Amniotic stem cell (primary cell): ENCODE results near the gene C1orf198.

ENCODE experiments used
- DNase-seq: peaks from one replicate; lab custom pipeline; 2025; lab: John Stamatoyannopoulos, UW

Gene C1orf198

GRCh38 chr1:230867903-230868735 is at the start of gene C1orf198:
Gene C1orf198, minus strand, starts transcription at chr1:230868521. Its CDS starts 9 bp downstream, at chr1:230868512.
- DNase-seq = peak; percentile 45

GRCh38 chr1:230917284-230918135 is 49.2 kb upstream of the C1orf198 start:
- peak; percentile 30 for DNase-seq

GRCh38 chr1:230916587-230917283 is 48.4 kb upstream of the C1orf198 start:
- DNase-seq = no peak

GRCh38 chr1:230915078-230915477 is 46.8 kb upstream of the C1orf198 start:
- DNase-seq = no peak

GRCh38 chr1:230913496-230913895 is 45.2 kb upstream of the C1orf198 start:
- no peak for DNase-seq

GRCh38 chr1:230910755-230911117 is 42.4 kb upstream of the C1orf198 start:
- no peak for DNase-seq

- DNase-seq = no peak
These were observed 41.8 kb upstream of the C1orf198 start for GRCh38 chr1:230909974-230910754.

GRCh38 chr1:230907472-230908205 is 39.3 kb upstream of the C1orf198 start:
- DNase-seq = no peak

GRCh38 chr1:230906226-230906625 is 37.9 kb upstream of the C1orf198 start:
- no peak for DNase-seq

GRCh38 chr1:230905733-230906132 is 37.4 kb upstream of the C1orf198 start:
- no peak for DNase-seq

- DNase-seq = no peak
These were observed 34.1 kb upstream of the C1orf198 start for GRCh38 chr1:230902349-230902923.

- no peak for DNase-seq
These were observed 33.4 kb upstream of the C1orf198 start for GRCh38 chr1:230901671-230902070.

- DNase-seq = no peak
These were observed 32.7 kb upstream of the C1orf198 start for GRCh38 chr1:230900984-230901383.

- DNase-seq = peak; percentile 66
These were observed 31.5 kb upstream of the C1orf198 start for GRCh38 chr1:230899841-230900251.

GRCh38 chr1:230898748-230899147 is 30.4 kb upstream of the C1orf198 start:
- no peak for DNase-seq

GRCh38 chr1:230898144-230898543 is 29.8 kb upstream of the C1orf198 start:
- no peak for DNase-seq

- DNase-seq = no peak
These were observed 28.5 kb upstream of the C1orf198 start for GRCh38 chr1:230896779-230897178.

- no peak for DNase-seq
These were observed 27.1 kb upstream of the C1orf198 start for GRCh38 chr1:230895452-230895851.

- no peak for DNase-seq
These were observed 26.3 kb upstream of the C1orf198 start for GRCh38 chr1:230894664-230895063.

- no peak for DNase-seq
These were observed 25.7 kb upstream of the C1orf198 start for GRCh38 chr1:230894032-230894431.
